HG02610 (cell line): ENCODE results near the gene AMOTL1.

Experiments
- ATAC-seq: cut with Tn5 transposase; IDR thresholded peaks from one replicate; pipeline ENCODE4 v1.9.1; 2021; ENCODE audit warnings: mild to moderate bottlenecking, moderate library complexity; ENCODE audit not compliant: unreplicated experiment

AMOTL1 gene

GRCh38 chr11:94853836-94854235 is 85.7 kb downstream of the AMOTL1 start:
- ATAC-seq = no peak

- no peak for ATAC-seq
These were observed 86.8 kb downstream of the AMOTL1 start for GRCh38 chr11:94854770-94855633.

- no peak for ATAC-seq
These were observed 87.5 kb downstream of the AMOTL1 start for GRCh38 chr11:94855666-94856065.

GRCh38 chr11:94856443-94856842 is 88.3 kb downstream of the AMOTL1 start:
- no peak for ATAC-seq

- no peak for ATAC-seq
These were observed 89.2 kb downstream of the AMOTL1 start for GRCh38 chr11:94857337-94857736.

- no peak for ATAC-seq
These were observed 90.0 kb downstream of the AMOTL1 start for GRCh38 chr11:94858012-94858705.

GRCh38 chr11:94860333-94860732 is 92.2 kb downstream of the AMOTL1 start:
- ATAC-seq = no peak

GRCh38 chr11:94861306-94861845 is 93.2 kb downstream of the AMOTL1 start:
- ATAC-seq = no peak

GRCh38 chr11:94862926-94863880 is 95.0 kb downstream of the AMOTL1 start:
- no peak for ATAC-seq

GRCh38 chr11:94864506-94865045 is 96.4 kb downstream of the AMOTL1 start:
- ATAC-seq = no peak

- ATAC-seq = no peak
These were observed 98.2 kb downstream of the AMOTL1 start for GRCh38 chr11:94866231-94866822.

GRCh38 chr11:94866936-94867795 is 99.0 kb downstream of the AMOTL1 start:
- peak; percentile 60 for ATAC-seq

- ATAC-seq = no peak
These were observed 100.3 kb downstream of the AMOTL1 start for GRCh38 chr11:94868468-94868867.

- ATAC-seq = no peak
These were observed 101.0 kb downstream of the AMOTL1 start for GRCh38 chr11:94869186-94869585.

GRCh38 chr11:94870422-94870821 is 102.3 kb downstream of the AMOTL1 start:
- no peak for ATAC-seq

- no peak for ATAC-seq
These were observed 103.5 kb downstream of the AMOTL1 start for GRCh38 chr11:94871491-94872185.

- no peak for ATAC-seq
These were observed 105.9 kb downstream of the AMOTL1 start for GRCh38 chr11:94873916-94874540.

- no peak for ATAC-seq
These were observed 108.1 kb downstream of the AMOTL1 start for GRCh38 chr11:94876222-94876621.
